ENCODE data around the gene CLEC12A.
"Not testable (repeated sequence)": the region's sequence is repeated elsewhere in the genome, so short reads cannot be mapped to it uniquely, and the experiment has no call there.

DNA sequence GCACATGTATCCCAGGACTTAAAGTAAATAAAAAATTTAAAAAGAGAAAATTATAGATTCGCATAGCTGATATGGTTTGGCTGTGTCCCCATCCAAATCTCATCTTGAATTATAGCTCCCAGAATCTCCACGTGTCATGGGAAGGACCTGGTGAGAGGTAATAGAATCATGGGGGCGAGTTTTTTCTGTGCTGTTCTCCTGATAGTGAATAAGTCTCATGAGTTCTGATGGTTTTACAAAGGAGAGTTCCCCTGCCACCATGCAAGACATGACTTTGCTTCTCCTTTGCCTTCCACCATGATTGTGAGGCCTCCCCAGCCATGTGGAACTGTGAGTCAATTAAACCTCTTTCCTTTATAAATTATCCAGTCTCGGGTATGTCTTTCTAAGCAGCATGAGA lies 55.5 kb downstream of the CLEC12A start:
- not testable (repeated sequence) for TF ChIP-seq POLR2A, CTCF (IDR thresholded peaks at IDR 0.05)
